GM21723 (cell line): ENCODE measurements around the gene ANKRD37.

Source experiments
- ATAC-seq: cut with Tn5 transposase; IDR thresholded peaks from one replicate; pipeline ENCODE4 v1.9.1; 2021; ENCODE audit warnings: mild to moderate bottlenecking, moderate library complexity; ENCODE audit not compliant: unreplicated experiment

The ANKRD37 gene

GRCh38 chr4:185379326-185380295 lies 17.0 kb upstream of the ANKRD37 start:
- no peak for ATAC-seq

- no peak for ATAC-seq
Observed at GRCh38 chr4:185380320-185380719, 16.3 kb upstream of the ANKRD37 start.

GRCh38 chr4:185381288-185382196 lies 15.1 kb upstream of the ANKRD37 start:
- no peak for ATAC-seq

- ATAC-seq, result no peak
Observed at GRCh38 chr4:185382754-185383153, 13.9 kb upstream of the ANKRD37 start.

GRCh38 chr4:185383451-185383850 lies 13.2 kb upstream of the ANKRD37 start:
- ATAC-seq, result no peak

- no peak for ATAC-seq
Observed at GRCh38 chr4:185384061-185384460, 12.6 kb upstream of the ANKRD37 start.

- ATAC-seq, result no peak
Observed at GRCh38 chr4:185384930-185385331, 11.7 kb upstream of the ANKRD37 start.

- no peak for ATAC-seq
Observed at GRCh38 chr4:185387957-185388356, 8.7 kb upstream of the ANKRD37 start.

- no peak for ATAC-seq
Observed at GRCh38 chr4:185390941-185391340, 5.7 kb upstream of the ANKRD37 start.

GRCh38 chr4:185392156-185392555 lies 4.5 kb upstream of the ANKRD37 start:
- no peak for ATAC-seq

- no peak for ATAC-seq
Observed at GRCh38 chr4:185394568-185395237, 1.9 kb upstream of the ANKRD37 start.

GRCh38 chr4:185395238-185395955 lies 1.2 kb upstream of the ANKRD37 start, which contains the start of gene LRP2BP:
TSS of gene LRP2BP (minus strand) at chr4:185395924. CDS start at chr4:185378186, 17,738 bp downstream.
- no peak for ATAC-seq

- ATAC-seq, result peak; percentile 77
Observed at GRCh38 chr4:185395956-185396723, 501 bp upstream of the ANKRD37 start.

- ATAC-seq, result no peak
Observed at GRCh38 chr4:185398618-185399017, 2.0 kb downstream of the ANKRD37 start.

- no peak for ATAC-seq
Observed at GRCh38 chr4:185399466-185399865, 2.8 kb downstream of the ANKRD37 start.

- no peak for ATAC-seq
Observed at GRCh38 chr4:185404031-185404430, 7.4 kb downstream of the ANKRD37 start.

GRCh38 chr4:185405296-185405999 lies 8.8 kb downstream of the ANKRD37 start:
- ATAC-seq, result no peak

GRCh38 chr4:185408432-185408831 lies 11.8 kb downstream of the ANKRD37 start:
- no peak for ATAC-seq

- no peak for ATAC-seq
Observed at GRCh38 chr4:185411849-185412248, 15.2 kb downstream of the ANKRD37 start.
